HCT116 (cell line): ENCODE results near the gene DDA1. TPM values are rescaled to one million over a fixed set of nuclear protein-coding genes. Genes with fewer than 3 reads are reported as not detected.

ENCODE experiments used
- ATAC-seq: fragments of 200-7000 bp; cut with Tn5 transposase; 2 replicates; pipeline ENCODE4 v1.9.1; 2020; ENCODE audit warnings: mild to moderate bottlenecking, moderate library complexity
- BruUV-seq: library from RNA; stranded (reverse); fragments of 400-500 nt; replicated peaks from 2 replicates; lab custom pipeline; 2021; lab: Mats Ljungman, UMichigan
- CTCF ChIA-PET: fragments of 300-600 bp; sonication (Branson Sonifier 250); formaldehyde crosslinking; loops from one replicate; lab custom pipeline; 2021; ENCODE audit warnings: antibody characterized with exemption; lab: Charles Lee
- POLR2A ChIA-PET: fragments of 300-600, 350-600 bp; sonication (Branson Sonifier 250); formaldehyde crosslinking; loops from one replicate; lab custom pipeline; 2021; ENCODE audit warnings: antibody characterized with exemption; lab: Charles Lee
- RAD21 ChIA-PET, 2 experiments: fragments of 300-600 bp; sonication (Branson Sonifier 250); formaldehyde crosslinking; loops; one replicate each; lab custom pipeline; 2023; ENCODE audit warnings: low total read pairs in 2 of 2; ENCODE audit not compliant: uncharacterized antibody in 2 of 2, unreplicated experiment in 2 of 2, low non-redundant PET in 1 of 2; lab: Charles Lee
- DNase-seq: peaks from one replicate; pipeline ENCODE4 v3.0.0-alpha.2; 2010; ENCODE audit warnings: low read depth, low spot score
- H2AFZ ChIP-seq: fragments of 200-600 bp; shearing (Covaris generic), sonication (generic); 2 replicates; pipeline ENCODE4 v1.6.1; 2017; ENCODE audit warnings: low read depth, mixed run types, mixed read lengths, antibody characterized with exemption, low read length; ENCODE audit not compliant: poor library complexity, severe bottlenecking
- H3K27ac ChIP-seq: 2 replicates; pipeline ENCODE4 v1.5.1; 2012; ENCODE audit warnings: low read depth, low read length
- H3K27me3 ChIP-seq: fragments of 200-600 bp; sonication (generic); 2 replicates; pipeline ENCODE4 v1.6.1; 2016; ENCODE audit warnings: mixed run types, low read length, mixed read lengths; ENCODE audit not compliant: insufficient read depth
- H3K36me3 ChIP-seq, 2 experiments: fragments of 200-500 bp in 1 of 2; fragments of 200-600 bp in 1 of 2; sonication (Bioruptor generic) in 1 of 2; sonication (generic) in 1 of 2; 2 replicates each; pipeline versions ENCODE4 v1.5.1 to v1.6.1; 2014 to 2016; ENCODE audit warnings: low read length in 2 of 2, inconsistent platforms in 1 of 2, mixed read lengths in 1 of 2, mixed run types in 1 of 2; ENCODE audit not compliant: insufficient read depth in 2 of 2, control insufficient read depth in 1 of 2
- H3K4me1 ChIP-seq, 2 experiments: fragments of 200-600 bp in 1 of 2; sonication (generic) in 1 of 2; 2 replicates each; pipeline versions ENCODE4 v1.5.1 to v1.6.1; 2012 to 2017; ENCODE audit warnings: low read length in 2 of 2, inconsistent platforms in 1 of 2, mild to moderate bottlenecking in 1 of 2, mixed read lengths in 1 of 2, mixed run types in 1 of 2, moderate library complexity in 1 of 2; ENCODE audit not compliant: insufficient read depth in 2 of 2, control insufficient read depth in 1 of 2
- H3K4me2 ChIP-seq: fragments of 200-600 bp; sonication (generic); 2 replicates; pipeline ENCODE4 v1.6.1; 2017; ENCODE audit warnings: mixed run types, low read length, mixed read lengths
- H3K4me3 ChIP-seq, 2 experiments: fragments of 200-600 bp in 1 of 2; sonication (generic) in 1 of 2; replicated peaks in 1 of 2; 2 replicates each; pipeline ENCODE4 v1.5.1; 2011 to 2016; ENCODE audit warnings: low read length in 2 of 2, control low read depth in 1 of 2, low read depth in 1 of 2, mild to moderate bottlenecking in 1 of 2, mixed read lengths in 1 of 2, mixed run types in 1 of 2
- H3K79me2 ChIP-seq: fragments of 200-600 bp; sonication (generic); 2 replicates; pipeline ENCODE4 v1.6.1; 2017; ENCODE audit warnings: mild to moderate bottlenecking, mixed run types, low read length, moderate library complexity, mixed read lengths; ENCODE audit not compliant: insufficient read depth
- H3K9ac ChIP-seq: fragments of 200-600 bp; sonication (generic); 2 replicates; pipeline ENCODE4 v1.6.1; 2016; ENCODE audit warnings: low read length, mixed read lengths
- H3K9me2 ChIP-seq: fragments of 200-600 bp; sonication (generic), shearing (Covaris generic); 2 replicates; pipeline ENCODE4 v1.6.1; 2017; ENCODE audit warnings: mixed run types, mild to moderate bottlenecking, moderate library complexity; ENCODE audit not compliant: insufficient read depth
- H3K9me3 ChIP-seq, 2 experiments: fragments of 200-500 bp in 1 of 2; fragments of 200-600 bp in 1 of 2; sonication (Bioruptor generic) in 1 of 2; sonication (generic) in 1 of 2; 2 replicates each; pipeline ENCODE4 v1.6.1; 2014 to 2017; ENCODE audit warnings: low read length in 2 of 2, mixed read lengths in 2 of 2, inconsistent platforms in 1 of 2, low read depth in 1 of 2, mild to moderate bottlenecking in 1 of 2, mixed run types in 1 of 2, moderate library complexity in 1 of 2; ENCODE audit not compliant: control insufficient read depth in 1 of 2, insufficient read depth in 1 of 2
- H4K20me1 ChIP-seq: fragments of 200-600 bp; sonication (generic), shearing (Covaris generic); 2 replicates; pipeline ENCODE4 v1.6.1; 2017; ENCODE audit warnings: mixed run types, mild to moderate bottlenecking, moderate library complexity; ENCODE audit not compliant: insufficient read depth
- ATF3 ChIP-seq: IDR thresholded peaks from 2 replicates; pipeline ENCODE4 v1.6.1; 2012
- CBX3 ChIP-seq: IDR thresholded peaks from 2 replicates; pipeline ENCODE4 v1.6.1; 2012; ENCODE audit warnings: low read depth
- CEBPB ChIP-seq: IDR thresholded peaks from 2 replicates; pipeline ENCODE4 v1.6.1; 2012; ENCODE audit warnings: low read depth
- CTCF ChIP-seq, 3 experiments: fragments of 200-600 bp in 1 of 3; sonication (generic) in 1 of 3; IDR thresholded peaks in 2 of 3; conservative IDR thresholded peaks in 1 of 3; 2 replicates each; pipeline ENCODE4 v1.5.1; 2012 to 2017; ENCODE audit warnings: low read depth in 2 of 3, low read length in 2 of 3, antibody characterized with exemption in 1 of 3, borderline replicate concordance in 1 of 3, control low read depth in 1 of 3, mild to moderate bottlenecking in 1 of 3, mixed read lengths in 1 of 3, mixed run types in 1 of 3, moderate library complexity in 1 of 3; ENCODE audit not compliant: insufficient read depth in 1 of 3
- EGR1 ChIP-seq: IDR thresholded peaks from 2 replicates; pipeline ENCODE4 v1.6.1; 2012; ENCODE audit warnings: low read depth
- ELF1 ChIP-seq: IDR thresholded peaks from 2 replicates; pipeline ENCODE4 v1.6.1; 2012; ENCODE audit warnings: low read depth, borderline replicate concordance
- EZH2 ChIP-seq: fragments of 200-600 bp; sonication (generic); IDR thresholded peaks from 2 replicates; pipeline ENCODE4 v1.6.1; 2017; ENCODE audit warnings: antibody characterized with exemption, mixed run types
- EZH2phosphoT487 ChIP-seq: fragments of 200-600 bp; IDR thresholded peaks from 2 replicates; pipeline ENCODE4 v1.6.1; 2018; ENCODE audit warnings: antibody characterized with exemption, borderline replicate concordance
- FOSL1 ChIP-seq: IDR thresholded peaks from 2 replicates; pipeline ENCODE4 v1.6.1; 2012; ENCODE audit warnings: low read depth
- JUND ChIP-seq: IDR thresholded peaks from 2 replicates; pipeline ENCODE4 v1.6.1; 2012
- MAX ChIP-seq: IDR thresholded peaks from 2 replicates; pipeline ENCODE4 v1.6.1; 2012
- POLR2A ChIP-seq: IDR thresholded peaks from 2 replicates; pipeline ENCODE4 v1.7.0; 2011; ENCODE audit warnings: borderline replicate concordance; ENCODE audit not compliant: insufficient read depth, insufficient read length; ENCODE audit errors: extremely low read depth
- POLR2AphosphoS5 ChIP-seq: IDR thresholded peaks from 2 replicates; pipeline ENCODE4 v1.6.1; 2011; ENCODE audit warnings: mild to moderate bottlenecking, low read depth, low read length, moderate library complexity
- RAD21 ChIP-seq: IDR thresholded peaks from 2 replicates; pipeline ENCODE4 v1.6.1; 2012; ENCODE audit warnings: low read depth, mild to moderate bottlenecking
- SIN3A ChIP-seq: IDR thresholded peaks from 2 replicates; pipeline ENCODE4 v1.6.1; 2012; ENCODE audit warnings: low read depth
- SP1 ChIP-seq: IDR thresholded peaks from 2 replicates; pipeline ENCODE4 v1.6.1; 2012; ENCODE audit warnings: low read depth
- SRF ChIP-seq: IDR thresholded peaks from 2 replicates; pipeline ENCODE4 v1.6.1; 2012; ENCODE audit warnings: low read depth
- TCF7L2 ChIP-seq: IDR thresholded peaks from 2 replicates; pipeline ENCODE4 v1.7.0; 2011; ENCODE audit warnings: borderline replicate concordance, inconsistent platforms; ENCODE audit not compliant: insufficient read depth, insufficient read length; ENCODE audit errors: extremely low read depth
- ZBTB33 ChIP-seq: IDR thresholded peaks from 2 replicates; pipeline ENCODE4 v1.6.1; 2011; ENCODE audit warnings: mild to moderate bottlenecking, low read length, moderate library complexity; ENCODE audit not compliant: insufficient replicate concordance; ENCODE audit errors: extremely low read depth
- ZFX ChIP-seq: fragments of 450-650 bp; IDR thresholded peaks from 2 replicates; pipeline ENCODE4 v1.6.1; 2017
- ZNF274 ChIP-seq: fragments of 200-500 bp; sonication (Bioruptor generic); IDR thresholded peaks from 2 replicates; pipeline ENCODE4 v1.6.1; 2014; ENCODE audit warnings: mild to moderate bottlenecking, low read depth, low read length, inconsistent platforms
- intact Hi-C: fragments of 100-400 bp; cut with micrococcal nuclease; formaldehyde crosslinking; loops from 2 replicates; pipeline ENCODE4 v1.10.0; 2022
- total RNA-seq: library from RNA; stranded (reverse); gene quantifications from one replicate; pipeline ENCODE4 v1.2.1, GENCODE V29; 2021; ENCODE audit not compliant: unreplicated experiment

The DDA1 gene
- total RNA-seq, 1 experiment from 2014 or later = 68.6 TPM

- Histone ChIP-seq H3K4me1 (peaks cover 3 to 9% of the 10 kb centered on the region in 2 experiments; a peak in 3 of 4 replicates), H3K9me3 (no peaks in the 10 kb centered on the region), H3K4me2 (peak within 1 kb of the TSS; percentile 93), H2AFZ (peak within 1 kb of the TSS; percentile 67), H3K4me3 (peak within 1 kb of the TSS; percentile 84 to 91), H3K9me2 (no peaks in the 10 kb centered on the region), H4K20me1 (no peaks in the 10 kb centered on the region), H3K27ac (peak within 1 kb of the TSS; percentile 65), H3K27me3 (no peaks in the 10 kb centered on the region), H3K9ac (peak within 1 kb of the TSS; percentile 91), H3K79me2 (peaks cover 17% of the 10 kb centered on the region), H3K36me3 (peaks cover 6 to 19% of the 10 kb centered on the region in 2 experiments; a peak in 3 of 4 replicates)
- POLR2A ChIA-PET = interaction anchor here (0.8 to 1.3 kb wide), 9 partner anchors 13 to 52 kb away, joined by 3 to 8 read pairs (median 5); partner anchors contain the start of genes ANKLE1, DDA1, OCEL1 and USE1
- RAD21 ChIA-PET = no interaction called here
- CTCF ChIA-PET = interaction anchor here (0.8 to 1.5 kb wide), 9 partner anchors 12 to 229 kb away, joined by 3 to 11 read pairs (median 4); partner anchors contain the start of gene DDA1
- no TSS peak for BruUV-seq
- peak; percentile 99 for DNase-seq
- intact Hi-C loops = no loop called here
- ATAC-seq = peak; percentile 96
- TF ChIP-seq CEBPB = no peak
- TF ChIP-seq EZH2phosphoT487 = no peak
- TF ChIP-seq POLR2A = no peak
- no peak for TF ChIP-seq TCF7L2
- TF ChIP-seq FOSL1 = no peak
- no peak for TF ChIP-seq ZBTB33
- TF ChIP-seq ZNF274 = no peak
- no peak for TF ChIP-seq ATF3
- TF ChIP-seq SIN3A = no peak
- TF ChIP-seq ELF1 = no peak; the same call in 1 of the 2 replicates
- TF ChIP-seq CTCF (IDR thresholded peaks at IDR 0.05 in 2 of 3, conservative IDR thresholded peaks at IDR 0.05 in 1 of 3; ENCODE audit: borderline replicate concordance in 1 of 3, insufficient read depth in 1 of 3, low read depth in 2 of 3, low read length in 2 of 3) = no peak
- TF ChIP-seq JUND = no peak
- no peak for TF ChIP-seq EZH2
- peak; percentile 44; the same call in 1 of the 2 replicates for TF ChIP-seq MAX
- peak; percentile 99 for TF ChIP-seq SP1
- TF ChIP-seq POLR2AphosphoS5 = peak; percentile 83
- TF ChIP-seq CBX3 = peak; percentile 26; the same call in 1 of the 2 replicates
- no peak for TF ChIP-seq RAD21
- TF ChIP-seq SRF = peak; percentile 93
- no peak; the same call in none of the 2 replicates for TF ChIP-seq EGR1
- no peak for TF ChIP-seq ZFX
These were observed 42.2 kb upstream of the DDA1 start, which contains the start of gene BABAM1 for GRCh38 chr19:17266975-17267788. BABAM1 (plus strand) TSS chr19:17267443; CDS start chr19:17268807, 1,364 bp downstream.
